K562 (cell line): ENCODE data around the gene UBE2V1. TPM values are rescaled to one million over a fixed set of nuclear protein-coding genes. Genes with fewer than 3 reads are reported as not detected.

Experiments used
- CBFA2T2 ChIP-seq: fragments of 450-650 bp; conservative IDR thresholded peaks from 2 replicates; pipeline ENCODE4 v1.6.1; 2017; ENCODE audit warnings: mild to moderate bottlenecking
- CHD4 ChIP-seq: fragments of 200-600 bp; sonication (generic); IDR thresholded peaks from 3 replicates; pipeline ENCODE4 v1.6.1; 2012; ENCODE audit warnings: low read depth, mild to moderate bottlenecking, mixed read lengths, low read length, inconsistent platforms; ENCODE audit not compliant: insufficient read depth, insufficient replicate concordance, poor library complexity, severe bottlenecking
- ERF ChIP-seq: fragments of 450-650 bp; formaldehyde crosslinking; IDR thresholded peaks from 2 replicates; pipeline ENCODE4 v1.4.0; 2020; ENCODE audit warnings: mild to moderate bottlenecking, mixed read lengths
- ETV5 ChIP-seq: sonication (generic); formaldehyde crosslinking; IDR thresholded peaks from 2 replicates; pipeline ENCODE4 v1.4.0; 2020; ENCODE audit warnings: low read depth, mild to moderate bottlenecking, missing genetic modification reagents
- FOXA1 ChIP-seq: fragments of 450-650 bp; IDR thresholded peaks from 2 replicates; pipeline ENCODE4 v1.6.1; 2016; ENCODE audit warnings: mild to moderate bottlenecking, borderline replicate concordance
- GATA2 ChIP-seq: sonication (generic); formaldehyde crosslinking; IDR thresholded peaks from 2 replicates; pipeline ENCODE4 v1.4.0; 2020; ENCODE audit warnings: mild to moderate bottlenecking, missing genetic modification reagents
- HDAC2 ChIP-seq: fragments of 450-650 bp; IDR thresholded peaks from 2 replicates; pipeline ENCODE4 v1.6.1; 2016; ENCODE audit warnings: mild to moderate bottlenecking
- IRF2 ChIP-seq: sonication (generic); formaldehyde crosslinking; IDR thresholded peaks from 2 replicates; pipeline ENCODE4 v1.8.1; 2022; ENCODE audit warnings: mild to moderate bottlenecking, missing genetic modification reagents
- KAT8 ChIP-seq: fragments of 450-650 bp; IDR thresholded peaks from 2 replicates; pipeline ENCODE4 v1.6.1; 2016; ENCODE audit warnings: low read depth, mild to moderate bottlenecking
- MEF2A ChIP-seq: IDR thresholded peaks from 2 replicates; pipeline ENCODE4 v1.6.1; 2011; ENCODE audit warnings: low read depth, mild to moderate bottlenecking, low read length, moderate library complexity; ENCODE audit not compliant: control insufficient read depth
- MYC ChIP-seq, 2 experiments: fragments of 250-450 bp in 1 of 2; sonication (Bioruptor Pico) in 1 of 2; IDR thresholded peaks; 2 replicates each; pipeline versions ENCODE4 v1.5.1 to v1.6.1; 2012 to 2021; ENCODE audit warnings: low read depth in 2 of 2, borderline replicate concordance in 1 of 2, improper control_type of control experiment in 1 of 2, low read length in 1 of 2, mild to moderate bottlenecking in 1 of 2, moderate library complexity in 1 of 2
- PHTF2 ChIP-seq: fragments of 250-450 bp; sonication (Bioruptor Pico); IDR thresholded peaks from 2 replicates; pipeline ENCODE4 v1.5.0; 2021; ENCODE audit warnings: mild to moderate bottlenecking
- SRSF3 ChIP-seq: fragments of 200-400 bp; formaldehyde crosslinking; IDR thresholded peaks from 2 replicates; pipeline ENCODE4 v1.6.1; 2016; ENCODE audit warnings: mild to moderate bottlenecking, low read length, moderate library complexity; ENCODE audit not compliant: insufficient read depth
- STAT5A ChIP-seq: IDR thresholded peaks from 2 replicates; pipeline ENCODE4 v1.6.1; 2012; ENCODE audit warnings: low read length, inconsistent platforms, borderline replicate concordance
- TEAD4 ChIP-seq, 2 experiments: sonication (generic) in 1 of 2; formaldehyde crosslinking in 1 of 2; IDR thresholded peaks; 2 replicates each; pipeline versions ENCODE4 v1.6.1 to v1.8.0; 2012 to 2022; ENCODE audit warnings: borderline replicate concordance in 1 of 2, inconsistent platforms in 1 of 2, low read length in 1 of 2, mild to moderate bottlenecking in 1 of 2, missing genetic modification reagents in 1 of 2
- ZEB2 ChIP-seq: fragments of 450-650 bp; IDR thresholded peaks from 2 replicates; pipeline ENCODE4 v1.6.1; 2016
- ZNF583 ChIP-seq: fragments of 250-450 bp; sonication (Bioruptor Pico); IDR thresholded peaks from 2 replicates; pipeline ENCODE4 v1.4.0; 2020
- ZNF76 ChIP-seq: fragments of 250-450 bp; sonication (Bioruptor Pico); IDR thresholded peaks from 2 replicates; pipeline ENCODE4 v1.4.0; 2020; ENCODE audit warnings: mild to moderate bottlenecking, moderate library complexity, borderline replicate concordance
- polyA plus RNA-seq, 8 experiments: library from polyadenylated mRNA; depleted of rRNA in 4 of 8; stranded (reverse) in 5 of 8; unstranded in 3 of 8; fragments of >200 nt; fragmentation: Nextera tagmentation in 2 of 8; fragmentation: Illumina TruSeq in 1 of 8; extraction: Ambion mirVana in 2 of 8; extraction: Trizol in 1 of 8; gene quantifications; 2 replicates each; pipeline versions ENCODE4 v1.2.1 to v1.2.3, GENCODE V29; 2011 to 2014; ENCODE audit warnings: inconsistent platforms in 1 of 8, missing spikeins in 1 of 8
- total RNA-seq, 7 experiments: library from RNA; depleted of rRNA in 6 of 7; stranded (reverse); fragments of >200 nt in 6 of 7; fragmentation: Illumina TruSeq in 2 of 7; extraction: Trizol in 2 of 7; gene quantifications; 2 replicates each; pipeline versions ENCODE4 v1.2.1 to v1.2.3, GENCODE V29; 2011 to 2021; ENCODE audit warnings: low replicate concordance in 1 of 7
- TF ChIP-seq, protein P1 (sequence below): fragments of 250-450 bp; sonication (Bioruptor Pico); IDR thresholded peaks from 2 replicates; pipeline ENCODE4 v1.8.0; 2022; ENCODE audit warnings: inconsistent platforms
- TF ChIP-seq, protein P2 (sequence below): fragments of 250-450 bp; sonication (Bioruptor Pico); IDR thresholded peaks from 2 replicates; pipeline ENCODE4 v1.5.0; 2021; ENCODE audit warnings: mild to moderate bottlenecking, moderate library complexity
- TF ChIP-seq, protein P3 (sequence below), 2 experiments: fragments of 450-650 bp; conservative IDR thresholded peaks; 2 replicates each; pipeline ENCODE4 v1.6.1; 2017; ENCODE audit warnings: mild to moderate bottlenecking in 2 of 2, moderate library complexity in 2 of 2

Gene UBE2V1
- total and polyA plus RNA-seq, 9 of the 15 experiments (the other 6 are each of a cell fraction or from before 2014, with no cell fraction given) = 93.0 to 357 (median 119) TPM

DNA sequence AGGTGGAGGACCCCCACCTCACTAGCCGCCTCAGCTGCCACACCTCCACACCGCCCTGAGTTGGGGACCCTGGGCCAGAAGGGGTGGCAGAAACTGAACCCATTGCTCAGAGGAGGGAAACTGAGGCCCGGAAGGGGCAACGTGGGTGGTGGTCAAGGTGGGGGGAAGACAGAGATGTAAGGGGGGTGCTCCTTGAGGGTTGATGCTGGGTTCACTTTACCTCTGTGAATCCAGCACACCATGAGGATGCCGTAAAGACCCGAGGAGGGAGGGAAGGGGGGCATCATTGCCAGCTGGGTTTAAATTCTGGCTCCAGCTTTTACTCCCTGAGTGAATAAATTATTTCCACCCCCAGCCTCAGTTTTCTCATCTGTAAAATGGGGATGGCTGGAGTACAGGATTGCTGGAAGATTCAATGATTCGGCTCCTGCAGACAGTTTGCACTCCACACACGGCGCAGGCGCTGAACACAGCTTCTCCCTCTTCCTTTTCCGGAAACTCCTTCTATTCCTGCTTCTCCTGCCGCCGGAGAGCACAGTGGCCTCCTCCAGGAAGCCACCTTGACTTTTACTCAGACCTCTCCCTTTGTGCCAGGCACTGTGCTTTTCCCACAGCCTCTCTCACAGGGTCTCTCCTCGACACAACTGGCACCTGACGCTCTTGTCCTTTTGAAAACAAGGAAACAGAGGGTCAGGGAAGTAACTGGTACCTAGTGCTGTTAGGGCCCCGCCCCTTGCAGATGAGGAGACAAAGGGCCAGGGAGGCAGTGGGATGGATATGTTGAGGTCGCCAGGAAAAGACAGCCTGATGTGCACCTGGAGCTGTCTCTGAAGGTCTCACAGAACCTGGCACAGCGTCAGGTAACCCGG lies 59.4 kb downstream of the UBE2V1 start (continued):
- TF ChIP-seq, protein P1, sequence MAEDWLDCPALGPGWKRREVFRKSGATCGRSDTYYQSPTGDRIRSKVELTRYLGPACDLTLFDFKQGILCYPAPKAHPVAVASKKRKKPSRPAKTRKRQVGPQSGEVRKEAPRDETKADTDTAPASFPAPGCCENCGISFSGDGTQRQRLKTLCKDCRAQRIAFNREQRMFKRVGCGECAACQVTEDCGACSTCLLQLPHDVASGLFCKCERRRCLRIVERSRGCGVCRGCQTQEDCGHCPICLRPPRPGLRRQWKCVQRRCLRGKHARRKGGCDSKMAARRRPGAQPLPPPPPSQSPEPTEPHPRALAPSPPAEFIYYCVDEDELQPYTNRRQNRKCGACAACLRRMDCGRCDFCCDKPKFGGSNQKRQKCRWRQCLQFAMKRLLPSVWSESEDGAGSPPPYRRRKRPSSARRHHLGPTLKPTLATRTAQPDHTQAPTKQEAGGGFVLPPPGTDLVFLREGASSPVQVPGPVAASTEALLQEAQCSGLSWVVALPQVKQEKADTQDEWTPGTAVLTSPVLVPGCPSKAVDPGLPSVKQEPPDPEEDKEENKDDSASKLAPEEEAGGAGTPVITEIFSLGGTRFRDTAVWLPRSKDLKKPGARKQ (CRISPR knock-in tag) = no peak
- TF ChIP-seq ETV5 (CRISPR knock-in tag) (no peak), ZNF76 (CRISPR knock-in tag) (no peak), FOXA1 (no peak), CBFA2T2 (no peak), KAT8 (no peak), MYC (IDR thresholded peaks at IDR 0.05; ENCODE audit: low read depth, low read length) (no peak), MYC (CRISPR knock-in tag; IDR thresholded peaks at IDR 0.05; ENCODE audit: borderline replicate concordance, low read depth) (no peak), CHD4 (peak; percentile 81), PHTF2 (CRISPR knock-in tag) (no peak), IRF2 (CRISPR knock-in tag) (no peak), GATA2 (no peak), SRSF3 (no peak), ERF (CRISPR knock-in tag) (no peak), ZEB2 (no peak), STAT5A (no peak), TEAD4 (IDR thresholded peaks at IDR 0.05; ENCODE audit: low read length) (no peak), TEAD4 (CRISPR knock-in tag; IDR thresholded peaks at IDR 0.05; ENCODE audit: borderline replicate concordance) (no peak), ZNF583 (CRISPR knock-in tag) (no peak), MEF2A (no peak), HDAC2 (peak; percentile 80)
- TF ChIP-seq, protein P2, sequence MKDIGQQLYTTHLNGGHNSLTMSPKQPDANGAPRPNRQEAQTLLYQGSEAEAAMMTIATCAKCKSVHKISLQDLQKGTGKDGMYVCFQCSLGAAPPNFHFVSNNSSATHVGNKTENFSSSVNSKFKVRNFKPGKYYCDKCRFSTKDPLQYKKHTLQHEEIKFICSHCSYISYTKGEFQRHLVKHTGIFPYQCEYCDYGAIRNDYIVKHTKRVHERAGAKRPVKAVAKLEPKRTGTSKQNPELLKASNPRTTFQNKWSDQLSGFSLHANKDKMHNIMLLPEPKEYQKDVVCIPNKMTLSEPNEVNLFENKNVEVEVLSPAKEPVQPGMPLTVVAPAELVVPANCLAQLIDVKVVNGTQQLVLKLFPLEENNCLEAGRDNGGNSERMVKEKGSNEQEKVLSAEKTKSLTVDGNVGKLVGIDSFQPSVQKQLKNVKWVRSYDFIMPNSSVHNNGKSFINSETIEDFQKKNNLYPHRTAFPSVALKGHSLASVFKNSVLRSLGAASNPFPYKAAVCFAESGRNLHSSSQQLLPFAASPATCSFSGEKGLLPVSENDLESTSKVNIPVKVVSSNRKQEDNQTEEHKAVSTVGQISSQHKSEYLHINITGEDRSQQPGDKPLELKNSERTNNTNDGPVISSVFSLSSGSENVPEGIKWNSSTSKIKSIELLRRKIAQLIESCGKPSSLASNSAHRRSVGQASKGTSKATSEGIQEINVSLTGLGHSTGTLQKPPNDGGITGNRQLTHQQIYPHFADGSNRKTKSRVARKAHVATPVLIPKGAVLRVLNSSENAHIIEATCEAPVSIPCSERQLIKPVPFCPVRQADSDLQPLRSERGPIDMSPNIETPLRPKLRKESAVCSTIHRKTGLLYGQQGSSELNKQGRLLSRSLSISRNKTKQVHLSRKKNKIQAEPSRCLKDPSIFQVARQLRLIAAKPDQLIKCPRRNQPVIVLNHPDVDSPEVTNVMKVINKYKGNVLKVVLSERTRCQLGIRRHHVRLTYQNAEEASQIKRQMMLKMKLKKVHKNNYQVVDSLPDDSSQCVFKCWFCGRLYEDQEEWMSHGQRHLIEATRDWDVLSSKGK = no peak
- TF ChIP-seq, protein P3, sequence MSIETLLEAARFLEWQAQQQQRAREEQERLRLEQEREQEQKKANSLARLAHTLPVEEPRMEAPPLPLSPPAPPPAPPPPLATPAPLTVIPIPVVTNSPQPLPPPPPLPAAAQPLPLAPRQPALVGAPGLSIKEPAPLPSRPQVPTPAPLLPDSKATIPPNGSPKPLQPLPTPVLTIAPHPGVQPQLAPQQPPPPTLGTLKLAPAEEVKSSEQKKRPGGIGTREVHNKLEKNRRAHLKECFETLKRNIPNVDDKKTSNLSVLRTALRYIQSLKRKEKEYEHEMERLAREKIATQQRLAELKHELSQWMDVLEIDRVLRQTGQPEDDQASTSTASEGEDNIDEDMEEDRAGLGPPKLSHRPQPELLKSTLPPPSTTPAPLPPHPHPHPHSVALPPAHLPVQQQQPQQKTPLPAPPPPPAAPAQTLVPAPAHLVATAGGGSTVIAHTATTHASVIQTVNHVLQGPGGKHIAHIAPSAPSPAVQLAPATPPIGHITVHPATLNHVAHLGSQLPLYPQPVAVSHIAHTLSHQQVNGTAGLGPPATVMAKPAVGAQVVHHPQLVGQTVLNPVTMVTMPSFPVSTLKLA (conservative IDR thresholded peaks at IDR 0.05) = no peak
